GM19025 (cell line): ENCODE results near the gene ST6GALNAC5.
A peak's percentile ranks its signal among the peaks of the same experiment; 100 is the strongest.
"Not testable (repeated sequence)": the region's sequence is repeated elsewhere in the genome, so short reads cannot be mapped to it uniquely, and the experiment has no call there.

Source experiments
- ATAC-seq: cut with Tn5 transposase; IDR thresholded peaks from one replicate; pipeline ENCODE4 v1.9.1; 2021; ENCODE audit warnings: mild to moderate bottlenecking, low read depth, moderate library complexity; ENCODE audit not compliant: unreplicated experiment

Gene ST6GALNAC5

DNA sequence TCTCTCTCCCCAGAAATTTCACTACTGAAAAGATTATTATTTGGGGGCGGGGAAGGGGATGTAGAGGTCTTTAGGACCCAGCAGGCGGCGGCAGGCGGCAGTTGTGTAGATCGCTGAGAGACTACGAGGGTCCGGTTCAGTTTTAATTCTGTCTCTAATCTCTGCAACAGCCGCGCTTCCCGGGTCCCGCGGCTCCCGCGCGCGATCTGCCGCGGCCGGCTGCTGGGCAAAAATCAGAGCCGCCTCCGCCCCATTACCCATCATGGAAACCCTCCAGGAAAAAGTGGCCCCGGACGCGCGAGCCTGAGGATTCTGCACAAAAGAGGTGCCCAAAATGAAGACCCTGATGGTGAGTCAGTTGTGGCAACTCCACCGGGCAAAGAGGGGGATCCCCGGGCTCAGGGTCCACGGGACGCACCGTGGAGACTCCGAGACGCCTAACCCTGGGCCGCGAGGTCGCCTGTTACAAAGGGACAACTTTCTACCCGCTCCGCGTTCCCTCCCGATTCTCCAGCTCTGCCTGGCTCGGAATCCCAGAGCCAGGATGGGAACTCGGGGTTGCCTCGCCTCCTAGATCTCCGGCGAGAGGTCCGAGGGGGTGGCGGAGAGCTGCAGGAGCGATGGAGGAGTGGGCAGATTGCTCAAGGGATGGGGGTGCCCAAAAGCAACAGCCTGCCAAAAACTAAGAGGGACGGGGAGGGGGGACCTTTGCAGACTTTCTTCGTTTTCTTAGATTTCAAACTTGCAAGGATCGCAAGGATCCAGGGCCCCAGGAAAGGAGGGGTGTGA is at the start of gene ST6GALNAC5:
ST6GALNAC5 (plus strand) TSS at position 139 of the 789 bp plus-strand sequence.
- no peak for ATAC-seq

GRCh38 chr1:76820028-76820427 is 47.3 kb upstream of the ST6GALNAC5 start:
- no peak for ATAC-seq

DNA sequence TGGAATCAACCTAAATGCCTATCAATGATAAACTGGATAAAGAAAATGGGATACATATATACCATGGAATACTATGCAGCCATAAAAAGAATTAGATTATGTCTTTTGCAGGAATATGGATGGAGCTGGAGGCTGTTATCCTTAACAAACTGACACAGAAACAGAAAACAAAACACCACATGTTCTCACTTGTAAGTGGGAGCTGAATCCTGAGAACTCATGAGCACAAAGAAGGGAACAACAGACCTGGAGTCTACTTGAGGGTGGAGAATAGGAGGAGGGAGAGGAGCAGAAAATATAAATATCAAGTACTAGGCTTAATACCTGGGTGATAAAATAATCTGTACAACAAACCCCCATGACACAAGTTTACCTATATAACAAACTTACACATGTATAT is 44.3 kb upstream of the ST6GALNAC5 start:
- not testable (repeated sequence) for ATAC-seq

- ATAC-seq = no peak
These were observed 43.2 kb upstream of the ST6GALNAC5 start for GRCh38 chr1:76824106-76824505.

GRCh38 chr1:76826072-76826845 is 41.0 kb upstream of the ST6GALNAC5 start:
- no peak for ATAC-seq

- no peak for ATAC-seq
These were observed 40.2 kb upstream of the ST6GALNAC5 start for GRCh38 chr1:76827066-76827465.

- peak; percentile 54 for ATAC-seq
These were observed 36.9 kb upstream of the ST6GALNAC5 start for GRCh38 chr1:76830373-76830772.

DNA sequence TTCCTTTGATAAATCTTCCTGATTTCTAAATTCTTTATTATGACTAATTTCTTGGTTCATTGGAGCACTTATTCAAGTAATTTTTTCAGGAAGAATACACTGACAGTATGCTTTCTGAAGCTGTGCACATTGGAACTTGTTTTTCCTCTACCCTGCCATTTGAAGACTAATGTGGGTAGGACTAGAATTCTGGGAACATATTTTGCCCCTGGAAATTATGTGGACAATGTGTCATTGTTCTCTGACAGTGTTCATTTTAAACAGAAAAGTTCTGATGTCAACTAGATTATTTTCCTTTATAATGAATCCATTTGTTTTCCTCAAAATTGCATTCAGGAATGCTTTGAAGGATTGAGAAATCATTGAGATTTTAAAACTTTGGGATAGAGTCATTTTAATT is 34.8 kb upstream of the ST6GALNAC5 start:
- ATAC-seq = no peak

GRCh38 chr1:76833151-76833550 is 34.1 kb upstream of the ST6GALNAC5 start:
- no peak for ATAC-seq

DNA sequence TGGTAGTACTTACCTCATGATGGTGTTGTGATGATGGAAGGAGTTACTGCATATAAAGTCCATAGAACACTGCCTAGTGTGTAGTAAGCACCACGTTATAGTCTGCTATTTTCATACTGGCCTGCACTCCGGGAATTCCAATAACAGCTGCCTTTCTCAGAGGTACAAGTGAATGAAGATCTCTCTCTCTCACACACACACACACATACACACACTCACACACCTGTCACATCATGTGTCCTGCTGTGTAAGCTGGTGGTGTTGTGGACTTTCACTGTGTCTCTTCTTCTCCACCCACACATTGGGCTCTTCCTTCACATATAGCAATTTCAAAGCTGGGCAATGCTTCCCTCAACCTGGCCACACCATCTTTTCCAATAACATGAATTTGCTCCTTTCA is 33.4 kb upstream of the ST6GALNAC5 start:
- ATAC-seq = no peak

DNA sequence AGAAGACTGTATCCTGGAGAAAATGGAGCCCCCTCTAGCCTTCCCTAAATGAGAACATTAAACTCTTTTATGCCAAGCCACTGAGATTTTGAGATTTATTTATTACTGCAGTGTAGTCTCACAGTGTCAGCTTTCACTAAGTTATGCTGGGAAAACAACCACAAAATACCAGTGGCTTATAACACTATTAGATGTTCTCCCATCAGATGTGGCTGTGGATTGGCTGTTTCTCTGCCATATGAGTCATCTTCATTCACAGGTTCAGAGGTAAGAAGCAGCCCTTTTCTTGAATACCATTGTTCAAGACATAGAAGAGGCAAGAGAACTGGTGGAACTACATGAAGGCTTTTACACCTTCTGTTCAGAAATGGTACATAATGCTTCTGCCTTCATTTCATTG is 32.1 kb upstream of the ST6GALNAC5 start:
- ATAC-seq = no peak

DNA sequence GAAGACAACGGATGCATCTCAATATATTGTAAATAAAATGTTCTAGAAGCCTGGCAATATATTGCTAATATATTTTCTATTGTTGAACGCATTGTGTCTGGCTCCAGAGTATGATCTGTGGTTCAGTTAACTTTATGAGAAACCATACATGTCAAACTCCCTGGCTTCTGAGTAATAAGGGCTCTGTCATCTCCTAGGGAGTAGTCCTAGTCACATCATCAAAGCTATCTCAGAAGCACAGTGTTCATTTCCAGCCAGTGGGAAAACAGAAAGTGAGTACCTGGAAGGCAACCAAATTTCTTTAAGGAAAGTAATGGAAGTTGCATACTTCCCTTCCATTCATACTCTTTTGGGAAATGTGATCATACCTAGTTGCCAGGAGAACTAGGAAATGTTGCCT is 27.0 kb upstream of the ST6GALNAC5 start:
- no peak for ATAC-seq

GRCh38 chr1:76841460-76841859 is 25.8 kb upstream of the ST6GALNAC5 start:
- ATAC-seq = no peak

- ATAC-seq = no peak
These were observed 23.3 kb upstream of the ST6GALNAC5 start for GRCh38 chr1:76843821-76844464.

- ATAC-seq = no peak
These were observed 13.0 kb upstream of the ST6GALNAC5 start for GRCh38 chr1:76854255-76854654.

- no peak for ATAC-seq
These were observed 11.2 kb upstream of the ST6GALNAC5 start for GRCh38 chr1:76856104-76856503.

- ATAC-seq = no peak
These were observed 10.1 kb upstream of the ST6GALNAC5 start for GRCh38 chr1:76857138-76857537.

- no peak for ATAC-seq
These were observed 9.3 kb upstream of the ST6GALNAC5 start for GRCh38 chr1:76857973-76858372.

- ATAC-seq = no peak
These were observed 6.1 kb upstream of the ST6GALNAC5 start for GRCh38 chr1:76861149-76861548.

DNA sequence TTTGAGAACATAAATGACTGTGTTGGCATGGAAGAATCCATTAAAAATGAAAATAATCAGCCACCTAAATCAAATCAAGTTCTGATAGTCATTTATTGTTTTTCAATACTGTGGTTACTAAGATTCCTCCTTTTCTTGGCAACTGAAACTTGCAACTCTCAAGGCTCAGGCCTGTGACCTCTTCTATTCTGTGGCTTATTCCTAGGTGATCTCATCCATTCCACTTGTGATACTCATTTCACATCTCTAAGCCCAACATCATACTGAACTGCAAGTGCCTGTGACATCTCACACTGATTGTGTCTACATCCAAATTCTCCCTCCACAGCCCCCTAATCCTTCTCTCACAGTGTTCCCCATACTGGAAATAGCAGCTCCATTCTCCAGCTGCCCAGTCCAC is 4.8 kb upstream of the ST6GALNAC5 start:
- no peak for ATAC-seq

DNA sequence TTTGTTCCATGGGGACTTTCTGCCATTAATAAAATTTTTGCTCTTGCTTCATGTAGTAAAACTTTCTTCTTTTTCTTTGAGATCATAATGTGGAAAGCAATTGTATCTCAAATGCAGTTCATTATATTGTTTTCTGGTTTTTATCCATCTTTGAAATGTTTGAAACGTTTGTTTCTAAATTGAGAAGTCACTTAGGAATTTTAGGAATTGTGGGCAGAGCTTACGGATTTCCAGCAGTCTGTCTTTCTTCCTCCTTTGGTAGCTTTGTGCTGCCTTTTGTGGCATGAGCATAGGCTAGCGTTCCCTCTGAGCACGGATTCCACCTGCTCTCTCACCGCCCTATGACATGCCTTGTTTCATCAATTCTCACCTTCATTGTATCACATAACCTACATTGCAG is 2.9 kb upstream of the ST6GALNAC5 start:
- no peak for ATAC-seq
